ENCODE measurements around the gene FIZ1.
A peak's percentile ranks its signal among the peaks of the same experiment; 100 is the strongest.

FIZ1 gene

DNA sequence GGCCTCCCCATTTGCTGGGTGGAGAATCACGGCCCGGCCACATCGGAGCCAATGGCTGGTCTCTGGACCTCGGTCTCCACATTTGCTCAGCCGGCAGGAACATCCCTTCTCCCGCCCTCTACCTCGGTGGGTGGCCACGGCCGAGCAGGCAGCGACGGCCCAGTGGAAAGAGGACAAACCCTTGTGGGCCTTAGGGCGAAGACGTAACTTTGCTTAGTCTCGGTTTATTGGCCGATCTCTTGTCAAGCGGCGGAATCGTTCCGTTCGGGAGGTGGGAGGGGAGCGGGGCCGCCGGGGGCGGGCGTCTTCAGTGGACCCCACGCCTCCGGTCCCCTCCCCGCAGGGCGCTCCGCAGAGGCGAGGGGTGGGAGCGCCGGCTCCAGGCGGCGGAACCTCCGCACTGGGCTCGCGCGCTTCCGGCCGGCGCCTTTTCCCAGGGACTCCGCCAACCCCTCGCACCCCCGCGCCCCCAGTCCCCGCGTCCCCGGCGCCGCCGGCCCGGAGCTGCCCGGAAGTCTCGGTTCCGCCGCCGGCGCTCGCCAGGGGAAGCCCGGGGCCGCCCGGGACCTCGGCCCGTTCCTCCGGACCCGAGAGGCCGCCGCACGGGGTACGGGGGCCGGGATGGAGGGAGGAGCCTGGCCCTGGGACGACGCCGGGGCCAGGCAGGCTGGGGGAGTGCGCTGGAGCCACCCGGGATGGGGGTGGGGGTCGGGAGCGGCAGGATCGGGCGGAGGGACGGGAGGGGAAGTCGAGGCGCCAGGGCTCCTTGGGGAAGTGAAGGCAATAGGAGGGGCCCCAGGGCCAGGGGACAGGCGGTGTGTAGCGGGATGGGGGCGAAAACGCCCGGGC lies 41.5 kb upstream of the FIZ1 start, which contains the start of gene ZNF580:
ZNF580 (plus strand) TSS at position 426 of the 849 bp plus-strand sequence. CDS start 1,507 bp downstream, outside the sequence.
- DNase-seq (ENCODE audit: low spot score) = peak; percentile 83
- TF ChIP-seq, protein P1, sequence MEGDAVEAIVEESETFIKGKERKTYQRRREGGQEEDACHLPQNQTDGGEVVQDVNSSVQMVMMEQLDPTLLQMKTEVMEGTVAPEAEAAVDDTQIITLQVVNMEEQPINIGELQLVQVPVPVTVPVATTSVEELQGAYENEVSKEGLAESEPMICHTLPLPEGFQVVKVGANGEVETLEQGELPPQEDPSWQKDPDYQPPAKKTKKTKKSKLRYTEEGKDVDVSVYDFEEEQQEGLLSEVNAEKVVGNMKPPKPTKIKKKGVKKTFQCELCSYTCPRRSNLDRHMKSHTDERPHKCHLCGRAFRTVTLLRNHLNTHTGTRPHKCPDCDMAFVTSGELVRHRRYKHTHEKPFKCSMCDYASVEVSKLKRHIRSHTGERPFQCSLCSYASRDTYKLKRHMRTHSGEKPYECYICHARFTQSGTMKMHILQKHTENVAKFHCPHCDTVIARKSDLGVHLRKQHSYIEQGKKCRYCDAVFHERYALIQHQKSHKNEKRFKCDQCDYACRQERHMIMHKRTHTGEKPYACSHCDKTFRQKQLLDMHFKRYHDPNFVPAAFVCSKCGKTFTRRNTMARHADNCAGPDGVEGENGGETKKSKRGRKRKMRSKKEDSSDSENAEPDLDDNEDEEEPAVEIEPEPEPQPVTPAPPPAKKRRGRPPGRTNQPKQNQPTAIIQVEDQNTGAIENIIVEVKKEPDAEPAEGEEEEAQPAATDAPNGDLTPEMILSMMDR (IDR thresholded peaks at IDR 0.05; ENCODE audit: extremely low read depth, insufficient read depth, missing control alignments) = no peak
- in situ Hi-C loops (cut with MboI; ENCODE audit: low pct_unique_long_range_greater_than_20kb, low sequenced_read_pairs, unreplicated experiment) = no loop called here

DNA sequence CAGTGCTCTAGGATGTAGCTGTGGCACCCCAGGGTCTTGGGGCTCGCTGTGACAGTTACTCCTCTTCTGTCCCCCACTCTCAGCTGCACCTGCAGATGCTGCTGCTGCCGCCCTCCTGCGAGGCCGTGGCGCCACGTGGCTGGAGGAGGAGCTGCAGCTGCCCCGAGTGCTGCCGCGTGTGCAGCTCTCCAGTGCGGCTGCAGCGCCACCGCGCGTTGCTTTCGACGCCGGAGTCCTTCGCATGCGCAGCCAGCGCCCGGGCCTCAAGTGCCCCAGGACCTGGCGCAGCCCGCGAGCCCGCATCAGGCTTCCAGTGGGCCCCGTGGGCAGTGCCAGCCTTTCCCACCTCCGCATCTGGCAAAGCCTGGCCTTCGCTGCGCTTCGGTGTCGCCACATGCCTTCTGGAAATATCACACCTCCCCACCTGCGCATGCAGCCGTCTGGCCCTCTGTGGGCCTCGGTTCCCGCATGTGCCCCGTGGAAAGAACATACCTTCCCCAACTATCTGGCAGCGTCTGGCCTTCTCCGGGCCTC lies 40.8 kb upstream of the FIZ1 start:
- peak; percentile 72 for DNase-seq (ENCODE audit: low spot score)
- in situ Hi-C loops (cut with MboI; ENCODE audit: low pct_unique_long_range_greater_than_20kb, low sequenced_read_pairs, unreplicated experiment) = no loop called here
- TF ChIP-seq, protein P1 (IDR thresholded peaks at IDR 0.05; ENCODE audit: extremely low read depth, insufficient read depth, missing control alignments) = peak; percentile 63

DNA sequence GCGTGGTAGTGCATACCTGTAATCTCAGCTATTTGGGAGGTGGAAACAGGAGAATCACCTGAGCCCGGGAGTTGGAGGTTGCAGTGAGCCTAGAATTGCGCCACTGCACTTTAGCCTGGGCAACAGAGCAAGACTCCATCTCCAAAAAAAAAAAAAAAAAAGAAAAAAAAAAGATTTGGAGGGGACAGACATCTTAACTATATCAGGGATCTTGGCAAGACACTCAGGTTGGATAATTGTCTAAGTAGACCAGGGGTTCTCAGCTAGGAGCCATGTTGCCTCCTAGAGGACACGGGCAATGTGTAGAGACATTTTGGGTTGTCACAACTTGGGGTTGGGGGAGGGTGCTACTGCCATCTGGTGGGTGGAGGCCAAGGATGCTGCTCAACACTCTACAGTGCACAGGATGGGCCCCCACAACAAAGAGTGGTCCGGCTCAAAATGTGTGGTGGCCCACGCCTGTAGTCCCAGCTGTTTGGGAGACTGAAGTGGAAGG lies 39.6 kb upstream of the FIZ1 start:
- no peak for DNase-seq (ENCODE audit: low spot score)
- TF ChIP-seq, protein P1 (IDR thresholded peaks at IDR 0.05; ENCODE audit: extremely low read depth, insufficient read depth, missing control alignments) = peak; percentile 60
- in situ Hi-C loops (cut with MboI; ENCODE audit: low pct_unique_long_range_greater_than_20kb, low sequenced_read_pairs, unreplicated experiment) = no loop called here

DNA sequence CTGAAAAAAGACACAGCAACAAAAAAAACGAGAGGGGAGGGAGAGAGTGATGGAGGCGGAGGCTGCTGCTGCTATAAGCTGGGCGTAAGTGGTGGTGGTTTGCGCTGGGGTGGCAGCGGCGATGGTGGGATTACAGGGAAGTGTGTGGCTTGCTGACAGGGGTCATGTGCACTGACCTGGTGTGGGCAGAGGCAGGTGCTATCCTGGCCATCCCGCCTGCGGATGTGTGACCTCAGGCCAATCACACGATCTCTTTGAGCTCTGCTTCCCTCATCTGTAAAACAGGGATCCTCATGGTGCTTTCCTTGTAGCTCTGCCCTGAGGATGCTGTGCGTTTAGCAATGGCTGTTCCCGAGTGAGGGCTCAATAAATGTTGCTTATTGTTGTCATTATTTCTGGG lies 38.2 kb upstream of the FIZ1 start:
- in situ Hi-C loops (cut with MboI; ENCODE audit: low pct_unique_long_range_greater_than_20kb, low sequenced_read_pairs, unreplicated experiment) = no loop called here
- TF ChIP-seq, protein P1 (IDR thresholded peaks at IDR 0.05; ENCODE audit: extremely low read depth, insufficient read depth, missing control alignments) = no peak

DNA sequence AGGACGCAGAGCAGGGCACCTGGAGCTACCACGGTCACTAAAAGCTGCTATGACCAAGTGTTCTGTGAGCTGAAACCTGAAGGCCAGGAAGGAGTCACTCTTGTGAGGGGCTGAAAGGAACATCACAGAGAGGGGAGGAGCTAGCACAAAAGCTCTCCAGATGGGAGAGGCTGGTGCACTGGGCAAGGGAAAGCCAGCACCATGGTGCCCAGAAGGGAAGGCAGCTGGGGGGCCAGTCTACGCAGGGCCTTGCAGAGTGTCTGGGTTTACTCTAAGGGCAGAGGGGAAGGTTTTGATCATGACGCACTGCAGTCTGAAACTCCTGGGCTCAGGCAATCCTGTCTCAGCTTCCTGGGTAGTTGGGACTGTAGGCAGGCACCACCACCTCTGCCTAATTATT lies 37.4 kb upstream of the FIZ1 start:
- in situ Hi-C loops (cut with MboI; ENCODE audit: low pct_unique_long_range_greater_than_20kb, low sequenced_read_pairs, unreplicated experiment) = no loop called here
- TF ChIP-seq, protein P1 (IDR thresholded peaks at IDR 0.05; ENCODE audit: extremely low read depth, insufficient read depth, missing control alignments) = no peak
- DNase-seq (ENCODE audit: low spot score) = no peak

More for the DNA sequence above, 38.2 kb upstream of the FIZ1 start:
- no peak for DNase-seq (ENCODE audit: low spot score)

DNA sequence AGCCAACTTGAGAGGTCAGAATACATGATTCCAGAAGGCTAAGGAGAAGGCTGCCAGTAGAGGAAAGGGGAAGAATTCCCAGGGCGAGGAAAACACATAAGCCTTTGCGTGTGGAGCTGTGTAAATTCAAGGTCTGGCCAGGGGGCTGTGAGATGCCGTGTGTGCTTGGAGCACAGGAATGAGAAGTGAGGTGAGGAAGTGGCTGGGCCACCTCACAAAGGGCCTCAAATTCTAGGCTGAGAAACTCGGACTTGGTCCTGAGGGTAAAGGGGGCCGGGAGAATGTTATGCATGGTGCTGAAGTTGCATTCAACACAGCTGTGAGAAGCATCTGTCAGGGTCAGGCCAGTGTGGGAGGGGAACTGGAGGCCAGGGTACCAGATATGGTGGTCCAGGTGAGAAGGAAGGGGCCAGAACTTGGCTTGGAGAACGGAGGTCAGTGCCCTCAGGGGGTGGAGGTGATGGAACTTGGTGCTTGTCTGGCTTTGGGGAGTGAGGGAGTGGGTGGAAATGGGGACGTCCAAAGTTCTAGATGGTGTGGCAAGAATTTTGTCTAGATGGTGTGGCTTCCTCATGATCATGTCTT lies 36.6 kb upstream of the FIZ1 start:
- TF ChIP-seq, protein P1 (IDR thresholded peaks at IDR 0.05; ENCODE audit: extremely low read depth, insufficient read depth, missing control alignments) = no peak
- DNase-seq (ENCODE audit: low spot score) = no peak
- in situ Hi-C loops (cut with MboI; ENCODE audit: low pct_unique_long_range_greater_than_20kb, low sequenced_read_pairs, unreplicated experiment) = no loop called here
